ENCODE results near the gene MRPS33. TPM values are rescaled to one million over a fixed set of nuclear protein-coding genes. Genes with fewer than 3 reads are reported as not detected.

MRPS33 gene
- polyA plus RNA-seq, 4 donors = 83.8 to 89.7 (median 87.3) TPM

DNA sequence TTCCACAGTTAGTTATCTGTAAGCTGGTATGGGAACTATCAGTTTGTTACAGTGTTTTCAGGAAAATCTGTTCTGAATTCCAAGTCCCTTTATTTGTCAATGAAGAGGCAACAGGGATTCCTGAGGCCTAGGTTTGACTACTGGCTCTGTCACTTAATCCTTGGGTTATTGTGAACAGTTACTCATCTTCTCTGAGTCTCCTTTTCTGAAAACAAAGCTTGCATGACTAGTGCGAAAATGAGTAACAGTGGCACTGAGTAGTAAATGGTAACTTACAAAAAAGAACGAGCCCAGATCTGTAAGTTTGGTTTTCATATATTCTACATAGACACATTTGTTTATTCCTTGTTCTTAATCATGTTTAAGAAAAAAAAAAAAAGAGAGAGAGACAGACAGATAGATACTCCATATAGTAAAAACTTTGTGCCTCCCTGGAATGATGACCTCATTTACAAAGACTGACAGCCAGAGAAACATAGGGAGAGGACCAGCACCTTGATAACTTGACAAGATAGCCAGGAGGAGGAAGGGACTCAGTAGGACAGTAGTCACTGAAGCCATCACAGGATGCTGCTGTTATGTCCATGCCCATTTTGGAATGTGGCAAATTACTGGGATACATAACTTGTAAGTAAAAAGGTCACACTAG, 1.9 kb downstream of the MRPS33 start:
- no peak for DNase-seq (ENCODE audit: low read depth in 4 of 4, low spot score in 3 of 4)

DNA sequence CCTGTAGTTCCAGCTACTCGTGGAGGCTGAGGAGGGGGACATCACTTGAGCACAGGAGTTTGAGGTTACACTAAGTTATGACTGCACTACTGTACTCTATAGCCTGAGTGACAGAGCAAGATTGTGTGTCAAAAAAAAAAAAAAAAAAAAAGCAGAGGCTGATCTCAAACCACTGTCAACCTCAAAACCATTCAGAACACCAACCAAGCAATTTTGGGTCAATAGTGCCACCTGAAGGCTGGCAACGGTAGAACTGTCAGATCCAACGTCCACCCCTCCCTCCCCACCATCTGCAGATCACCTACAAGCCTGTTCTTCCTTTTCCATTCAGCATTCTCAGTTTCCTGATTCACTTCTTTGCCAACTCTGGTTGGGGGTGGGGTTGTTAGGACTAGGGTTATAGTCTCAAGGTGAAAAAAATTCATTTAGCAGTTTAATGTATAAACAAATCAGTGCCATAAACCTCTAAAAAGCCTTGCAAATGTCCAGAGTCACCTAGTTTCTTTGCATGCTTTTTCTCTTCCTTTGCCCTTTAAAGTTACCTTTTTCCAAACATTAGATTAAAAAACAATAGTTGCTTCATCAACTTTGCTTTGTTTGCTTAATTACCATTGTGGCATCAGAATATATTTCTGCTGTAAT, 2.6 kb downstream of the MRPS33 start:
- peak; percentile 42 to 56 (median 53) for DNase-seq (ENCODE audit: low read depth in 4 of 4, low spot score in 3 of 4)

DNA sequence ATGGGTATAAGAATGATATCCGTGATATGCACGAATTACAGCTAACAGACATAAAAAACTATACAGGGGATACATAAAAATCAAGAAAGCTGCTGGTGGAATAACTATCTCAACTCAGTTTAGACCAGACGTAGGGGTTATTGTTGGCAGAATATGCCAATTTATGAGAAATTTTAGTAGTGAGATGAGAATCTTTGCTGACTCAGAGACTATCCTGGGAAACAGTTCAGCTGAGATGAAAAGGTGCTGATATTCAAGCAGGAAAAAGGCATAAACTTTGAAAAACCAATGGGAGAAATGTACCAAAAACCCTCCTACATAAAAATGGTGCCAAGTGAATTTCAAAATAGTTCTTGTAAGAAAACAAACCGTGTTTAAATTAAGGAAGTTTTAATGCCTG, 3.3 kb downstream of the MRPS33 start:
- no peak for DNase-seq (ENCODE audit: low read depth in 4 of 4, low spot score in 3 of 4)

DNA sequence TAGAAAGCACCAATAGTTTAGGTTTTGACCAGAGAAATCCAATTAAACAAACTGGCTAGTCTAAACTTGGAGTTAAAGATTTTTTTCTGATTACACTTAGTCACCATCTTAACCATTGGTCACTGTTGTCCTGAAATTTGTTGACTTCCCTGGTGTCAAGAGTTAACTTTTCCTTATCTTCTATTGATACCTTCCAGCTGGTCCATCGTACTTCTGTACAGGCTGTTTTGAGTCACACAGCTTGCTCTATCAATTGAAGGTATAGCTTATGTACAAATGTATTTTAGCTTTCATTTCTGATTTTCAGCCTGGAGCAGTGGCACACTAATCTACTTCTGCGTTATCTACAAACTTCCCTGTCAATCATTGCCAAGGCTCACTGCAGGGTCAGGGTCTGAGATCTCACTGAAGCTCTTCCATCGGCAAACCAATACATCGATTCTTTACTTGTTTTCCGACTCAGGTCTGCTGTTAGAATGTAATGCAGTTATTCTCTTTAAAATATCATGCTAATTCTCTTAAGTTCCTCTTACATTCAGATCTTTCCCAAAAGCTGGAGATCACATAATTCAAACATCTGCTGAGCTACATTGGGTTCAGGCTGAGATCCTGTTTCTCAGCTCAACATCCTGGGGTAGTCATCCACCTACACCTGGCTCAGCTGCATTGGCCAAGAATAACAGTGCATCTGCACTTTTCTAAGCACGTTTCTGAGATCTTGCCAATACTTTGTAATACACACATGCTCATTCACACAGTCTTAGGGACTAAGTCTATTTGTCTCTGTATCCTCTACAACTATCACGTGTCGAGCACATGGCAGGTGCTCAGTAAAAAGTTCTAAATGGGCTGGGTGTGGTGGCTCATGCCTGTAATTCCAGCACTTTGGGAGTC, 11.3 kb downstream of the MRPS33 start:
- no peak for DNase-seq (ENCODE audit: low read depth in 4 of 4, low spot score in 3 of 4)

DNA sequence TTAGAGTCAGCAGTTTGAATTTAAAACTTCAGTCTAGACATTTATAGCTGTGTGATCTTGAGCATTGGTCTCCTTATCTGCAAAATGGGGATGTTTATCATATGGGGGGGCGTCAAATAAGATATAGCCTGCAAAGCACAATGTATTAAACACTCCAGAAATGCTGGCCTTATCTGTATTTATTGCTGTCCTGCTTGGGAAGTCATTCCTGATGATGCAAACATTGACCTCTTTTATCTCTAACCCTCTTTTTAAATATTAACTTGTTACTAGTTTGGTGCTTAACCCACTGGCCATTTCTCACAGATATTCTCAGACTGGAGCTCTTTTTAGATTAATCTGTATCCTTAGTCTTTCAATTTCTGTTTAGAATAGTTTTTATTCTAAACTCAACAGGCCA, 13.2 kb downstream of the MRPS33 start:
- no peak for DNase-seq (ENCODE audit: low read depth in 4 of 4, low spot score in 3 of 4)

DNA sequence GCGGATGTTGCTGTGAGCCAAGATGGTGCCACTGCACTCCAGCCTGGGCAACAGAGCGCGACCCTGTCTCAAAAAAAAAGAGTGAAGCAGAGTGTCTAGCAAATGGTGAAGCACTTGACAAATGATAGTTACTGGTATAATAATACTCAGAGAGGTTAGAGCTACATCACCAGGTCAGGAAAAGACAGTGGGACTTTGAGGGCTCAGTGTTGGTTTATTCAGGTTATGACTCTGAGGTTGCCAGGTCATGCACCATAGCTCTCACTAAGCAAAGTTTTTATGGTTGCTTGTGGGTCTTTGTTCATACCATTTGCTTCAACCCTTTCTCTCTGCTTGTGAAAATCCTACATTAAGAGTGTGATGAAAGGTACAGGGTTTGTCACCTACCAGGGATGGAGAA, 13.6 kb downstream of the MRPS33 start:
- no peak for DNase-seq (ENCODE audit: low read depth in 4 of 4, low spot score in 3 of 4)

DNA sequence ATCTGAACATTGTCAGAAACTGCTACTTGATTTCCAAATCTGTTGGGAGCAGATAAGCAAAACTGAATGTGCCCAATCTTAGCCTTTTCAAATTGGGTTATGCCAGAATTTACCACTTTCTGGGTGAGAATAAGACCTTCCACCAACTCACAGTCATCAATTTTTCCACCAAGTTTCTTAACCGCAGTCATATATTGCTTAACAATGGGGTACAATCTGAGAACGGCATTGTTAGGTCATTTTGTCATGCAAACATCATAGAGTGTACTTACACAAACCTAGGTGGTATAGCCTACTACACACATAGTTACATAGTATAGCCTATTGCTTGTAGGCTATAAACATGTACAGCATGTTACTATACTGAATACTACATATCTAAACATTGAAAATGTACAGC, 16.0 kb downstream of the MRPS33 start:
- DNase-seq (ENCODE audit: low read depth in 4 of 4, low spot score in 3 of 4) = no peak

DNA sequence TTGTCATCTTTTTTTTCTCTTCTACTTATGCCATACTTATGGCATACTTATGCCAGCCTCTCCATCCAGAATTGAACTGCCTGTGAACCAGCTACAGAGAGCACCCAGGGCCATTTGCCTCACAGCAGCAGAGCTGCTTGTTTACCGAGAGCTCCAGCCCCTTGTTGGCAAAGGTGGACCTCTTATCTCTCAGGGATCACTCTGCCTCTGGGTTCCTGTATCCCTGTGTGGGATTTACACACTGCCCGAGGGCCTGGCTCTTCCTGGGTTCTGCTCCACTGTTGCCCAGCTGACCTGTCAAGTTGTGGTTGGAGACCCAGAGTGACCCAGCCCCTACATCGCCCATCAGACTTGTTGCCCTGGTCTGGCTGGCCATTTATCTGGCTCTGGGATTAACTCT, 22.3 kb downstream of the MRPS33 start:
- DNase-seq (ENCODE audit: low read depth in 4 of 4, low spot score in 3 of 4) = no peak

DNA sequence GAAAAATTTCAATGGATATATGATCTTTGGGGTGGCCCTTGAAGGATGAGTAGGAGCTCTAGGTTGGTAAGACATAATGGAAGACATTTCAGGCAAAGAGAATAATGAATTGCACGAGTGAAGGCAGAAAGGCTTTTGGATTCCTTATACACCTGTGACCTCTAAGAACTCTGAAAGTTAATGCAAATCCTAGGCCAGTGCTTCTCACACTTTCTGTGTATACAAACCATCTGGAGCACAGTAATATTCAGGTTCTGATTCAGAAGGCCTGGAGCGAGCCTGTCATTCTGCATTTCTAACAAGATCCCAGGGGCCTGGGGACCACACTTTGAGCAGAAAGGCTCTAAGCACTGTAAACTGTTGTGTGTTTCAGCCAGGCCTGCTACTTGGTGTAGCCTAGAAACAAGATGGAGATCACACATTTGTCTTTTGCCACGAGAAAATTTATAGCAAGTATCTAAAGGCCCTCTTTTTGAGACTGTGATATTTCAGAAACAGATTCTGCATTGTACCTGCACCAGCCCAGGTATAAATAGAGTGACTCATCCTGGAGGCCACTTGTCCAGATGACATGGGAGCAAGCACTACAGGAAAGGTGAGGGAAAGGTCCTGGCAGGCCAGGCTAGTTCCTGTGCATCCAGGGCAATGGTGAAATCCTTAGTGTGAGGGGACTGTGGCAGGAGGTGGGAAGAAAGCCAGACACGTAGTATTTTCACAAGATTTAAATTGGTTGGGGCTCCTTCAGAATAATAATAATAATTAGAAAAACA, 24.4 kb downstream of the MRPS33 start:
- DNase-seq (ENCODE audit: low read depth in 4 of 4, low spot score in 3 of 4) = no peak

DNA sequence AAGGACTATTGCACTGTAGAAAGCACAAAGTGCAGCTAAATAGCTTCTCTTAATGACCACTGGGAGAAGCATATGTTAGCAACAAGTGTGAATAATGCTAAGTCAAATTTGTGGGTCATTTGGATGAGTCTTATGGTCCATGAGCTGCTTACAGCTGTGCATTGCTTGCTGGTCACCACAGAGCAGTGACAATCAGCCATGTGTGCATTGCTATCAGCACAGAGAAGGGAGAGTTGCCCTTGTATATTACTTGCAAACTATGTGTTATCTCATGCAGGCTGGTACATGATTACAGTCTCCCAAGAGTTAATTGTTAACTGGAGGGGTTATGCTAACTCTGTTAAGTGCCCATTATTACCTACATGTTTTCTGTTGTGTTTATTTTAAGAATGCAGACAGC, 25.7 kb downstream of the MRPS33 start:
- no peak for DNase-seq (ENCODE audit: low read depth in 4 of 4, low spot score in 3 of 4)

DNA sequence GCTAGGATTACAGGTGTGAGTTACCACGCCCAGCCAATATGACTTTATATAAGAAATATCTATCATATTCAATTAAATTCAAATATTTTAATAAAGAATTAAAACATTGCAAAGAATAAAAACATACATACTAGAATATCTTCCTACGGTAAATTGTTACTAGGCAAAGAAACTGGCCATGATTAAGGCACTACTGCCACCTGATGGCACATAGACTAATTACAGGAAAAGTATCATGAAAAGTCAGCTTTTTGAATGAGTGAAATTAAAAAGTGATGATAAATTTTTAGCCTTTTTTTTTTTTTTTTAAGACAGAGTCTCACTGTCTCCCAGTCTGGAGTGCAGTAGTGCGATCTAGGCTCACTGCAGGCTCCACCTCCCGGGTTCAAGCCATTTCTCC, 30.9 kb downstream of the MRPS33 start:
- no peak for DNase-seq (ENCODE audit: low read depth in 4 of 4, low spot score in 3 of 4)

DNA sequence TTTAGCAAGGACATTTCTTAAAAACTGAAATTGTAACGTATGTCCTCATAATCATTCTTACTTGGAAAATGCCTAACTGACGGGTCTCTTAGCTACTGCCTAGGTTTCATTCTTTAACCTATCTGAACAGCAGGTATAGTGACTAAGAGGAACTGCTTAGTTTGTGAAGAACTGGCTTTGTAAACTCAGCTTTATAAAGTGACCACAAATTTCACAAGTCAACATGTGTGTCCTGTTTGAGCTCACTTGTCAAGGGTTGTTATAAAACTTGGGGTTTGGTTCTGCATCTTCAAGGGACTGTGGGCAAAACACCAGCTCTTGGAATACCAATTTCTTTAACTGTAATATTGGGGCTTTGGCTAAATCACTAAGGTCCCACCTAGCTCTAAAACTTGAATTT, 32.2 kb downstream of the MRPS33 start:
- DNase-seq (ENCODE audit: low read depth in 4 of 4, low spot score in 3 of 4) = no peak

DNA sequence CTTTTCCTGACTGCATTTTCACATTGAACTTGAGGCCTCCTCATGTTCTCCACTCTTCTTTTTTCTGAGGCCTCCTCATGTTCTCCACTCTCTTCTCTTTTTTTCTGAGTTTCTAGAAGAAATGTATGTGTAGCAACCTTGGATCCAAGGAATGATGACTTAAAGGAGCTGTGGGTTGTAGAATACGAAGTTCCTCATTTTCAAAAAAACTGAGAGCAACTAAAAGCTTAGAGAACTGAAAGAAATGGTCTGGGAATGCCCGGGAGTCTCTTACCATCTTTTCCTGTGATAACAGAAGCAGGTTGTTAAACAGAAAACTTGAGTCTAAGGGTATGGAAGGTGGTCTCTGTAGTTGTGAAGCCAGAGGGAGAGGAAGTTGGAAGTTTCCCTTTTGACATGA, 32.8 kb downstream of the MRPS33 start:
- no peak for DNase-seq (ENCODE audit: low read depth in 4 of 4, low spot score in 3 of 4)

DNA sequence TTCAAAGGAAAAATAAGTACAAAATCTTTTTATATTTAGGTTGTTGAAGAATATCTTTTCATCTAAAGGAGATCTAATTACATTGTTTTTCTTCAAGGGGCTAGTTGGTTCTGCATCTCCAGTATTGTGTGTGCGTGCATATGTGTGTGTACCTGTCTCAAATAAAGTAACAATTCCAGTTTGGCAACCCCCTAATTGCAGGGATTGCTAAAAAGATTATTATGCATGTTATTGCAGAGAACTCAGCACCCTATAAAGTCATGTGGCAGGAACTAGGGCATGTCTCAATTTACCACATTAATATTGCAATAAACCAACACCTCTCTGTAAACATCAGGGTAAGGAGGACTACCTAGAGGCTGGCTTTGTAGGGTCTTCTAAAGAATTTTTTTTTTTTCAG, 37.0 kb downstream of the MRPS33 start:
- DNase-seq (ENCODE audit: low read depth in 4 of 4, low spot score in 3 of 4) = no peak

DNA sequence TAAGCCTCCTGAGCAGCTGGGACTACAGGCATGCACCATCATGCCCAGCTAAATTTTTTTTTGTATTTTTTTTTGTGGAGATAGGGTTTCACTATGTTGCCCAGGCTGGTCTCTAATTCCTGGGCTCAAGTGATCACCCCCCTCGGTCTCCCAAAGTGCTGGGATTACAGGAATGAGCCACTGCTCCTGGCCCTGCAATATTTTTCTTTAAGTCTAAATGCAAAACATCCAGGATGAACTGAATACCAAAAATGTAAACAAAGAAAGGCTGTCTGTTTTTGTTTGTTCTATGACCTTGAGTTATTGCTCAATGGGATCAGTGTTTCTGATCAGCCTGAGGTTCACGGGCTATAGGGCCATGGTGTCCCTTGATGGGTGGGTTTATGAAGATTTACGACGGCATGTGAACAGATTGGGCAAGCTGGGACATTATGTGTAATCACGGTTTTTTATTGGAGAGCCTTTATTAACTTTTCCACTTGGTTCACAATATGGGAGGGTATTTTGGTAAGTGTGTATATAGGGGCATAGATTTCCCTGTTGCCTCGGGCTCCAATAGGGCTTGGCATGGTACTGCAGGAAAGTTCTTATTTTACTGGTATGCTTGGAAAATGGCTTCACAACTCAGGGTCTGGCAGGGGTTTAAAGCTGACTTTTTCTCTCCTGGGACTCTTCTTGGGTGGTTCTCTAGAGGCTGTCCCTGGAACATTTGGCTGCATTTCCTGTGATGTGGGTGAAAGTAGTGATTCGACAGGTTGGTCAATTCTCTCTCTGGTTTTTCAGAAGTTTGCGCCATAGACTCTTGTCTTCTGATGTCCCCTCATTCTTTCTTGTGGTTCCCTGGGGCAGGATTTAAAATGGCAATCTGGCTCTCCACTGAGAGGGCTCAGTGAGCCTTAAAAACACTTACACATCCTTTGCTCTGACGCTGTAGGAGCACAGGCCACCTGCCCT, 41.6 kb downstream of the MRPS33 start:
- DNase-seq (ENCODE audit: low read depth in 4 of 4, low spot score in 3 of 4) = no peak

DNA sequence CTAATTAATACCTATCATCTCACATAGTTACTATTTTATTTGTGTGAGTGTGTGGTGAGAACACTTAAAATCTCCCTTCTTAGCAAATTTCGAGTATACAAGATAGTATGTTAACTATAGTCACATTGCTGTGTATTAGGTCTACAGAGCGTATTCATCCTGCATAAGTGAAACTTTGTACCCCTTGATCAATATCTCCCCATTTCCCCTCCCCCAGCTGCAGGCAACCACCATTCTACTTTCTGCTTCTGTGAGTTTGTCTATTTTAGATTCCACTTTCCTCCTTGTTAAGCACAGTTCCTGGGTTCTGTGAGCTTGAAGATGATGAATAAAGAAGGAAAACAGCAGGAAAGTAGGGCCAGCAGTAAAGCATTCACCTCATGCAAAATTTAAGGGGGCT, 42.4 kb downstream of the MRPS33 start:
- DNase-seq (ENCODE audit: low read depth in 4 of 4, low spot score in 3 of 4) = no peak

DNA sequence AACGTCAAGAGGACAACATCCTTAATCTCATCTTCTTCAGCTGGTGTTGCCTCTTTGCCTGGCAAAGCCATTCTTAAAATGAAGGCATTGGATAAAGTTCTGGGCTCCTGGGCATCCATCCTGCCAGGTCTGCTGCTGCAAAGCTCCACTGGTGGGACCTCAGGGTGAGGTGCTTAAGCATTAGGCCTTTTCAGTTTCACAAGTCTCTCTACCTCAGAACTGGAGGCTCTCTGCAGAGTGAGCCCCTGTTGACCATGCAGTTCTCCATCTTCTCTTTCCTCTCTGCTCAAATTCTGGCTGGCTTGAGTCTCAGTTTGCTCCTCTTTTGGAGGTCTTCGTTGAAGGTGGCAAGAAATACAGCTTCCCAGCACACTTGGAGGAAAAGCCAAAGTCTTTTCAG, 47.3 kb downstream of the MRPS33 start:
- no peak for DNase-seq (ENCODE audit: low read depth in 4 of 4, low spot score in 3 of 4)

DNA sequence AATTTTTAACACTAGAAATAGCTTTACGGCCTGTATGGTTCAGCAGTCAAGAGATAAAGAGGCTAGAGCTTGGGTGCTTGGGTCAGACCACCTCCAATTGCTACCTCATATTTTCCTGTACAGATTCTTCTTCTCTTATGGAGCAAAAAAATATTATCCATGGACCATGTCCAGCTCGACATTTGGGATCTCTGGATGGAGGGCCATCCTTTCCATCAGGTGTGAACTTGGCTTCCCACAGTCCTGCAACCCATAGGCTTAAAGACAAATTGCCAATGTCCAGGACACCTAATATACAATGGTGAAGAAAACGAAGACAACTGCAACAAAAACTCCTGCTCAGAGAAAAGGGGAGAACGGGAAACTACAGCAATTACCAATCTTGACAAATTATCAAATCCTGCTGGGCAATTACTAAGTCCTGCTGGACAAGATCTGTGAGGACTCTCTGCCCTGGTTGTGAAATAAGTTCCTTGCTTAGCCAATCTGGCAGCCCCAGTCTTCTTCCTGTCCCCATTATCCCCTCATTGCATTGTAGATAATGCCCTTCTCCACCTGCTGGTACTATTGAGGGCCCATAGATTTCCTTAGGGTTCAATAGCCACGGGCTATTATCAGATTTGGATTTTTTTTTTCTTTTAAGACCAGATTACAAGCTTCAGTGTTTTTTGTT, 48.1 kb downstream of the MRPS33 start:
- DNase-seq (ENCODE audit: low read depth in 4 of 4, low spot score in 3 of 4) = no peak

DNA sequence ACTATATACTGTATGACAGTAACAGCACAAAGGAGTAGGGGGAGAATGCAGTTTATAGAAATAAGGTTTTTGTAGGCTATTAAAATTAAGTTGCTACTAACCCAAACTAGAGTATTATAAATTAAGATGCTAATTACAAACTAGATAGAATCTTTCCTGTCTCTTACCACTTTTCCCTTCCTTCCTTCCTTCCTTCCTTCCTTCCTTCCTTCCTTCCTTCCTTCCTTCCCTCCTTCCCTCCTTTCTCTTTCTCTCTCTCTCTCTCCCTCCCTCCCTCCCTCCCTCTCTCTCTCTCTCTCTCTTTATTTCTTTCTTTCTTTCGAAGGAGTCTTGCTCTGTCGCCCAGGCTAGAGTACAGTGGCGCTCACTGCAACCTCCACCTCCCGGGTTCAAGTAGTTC, 53.6 kb downstream of the MRPS33 start:
- DNase-seq (ENCODE audit: low read depth in 4 of 4, low spot score in 3 of 4) = no peak

Data from right renal pelvis (tissue), 4 donors.